GM12872 (cell line): ENCODE measurements around the gene XRCC3.

Source experiments
- CTCF ChIP-seq: IDR thresholded peaks from 3 replicates; pipeline ENCODE4 v1.5.1; 2011; ENCODE audit warnings: low read depth, mild to moderate bottlenecking, low read length, moderate library complexity; ENCODE audit not compliant: insufficient read depth

Gene XRCC3

GRCh38 chr14:103702095-103702494 is 13.2 kb downstream of the XRCC3 start:
- no peak for TF ChIP-seq CTCF

- no peak for TF ChIP-seq CTCF
Observed at GRCh38 chr14:103700753-103701490, 14.3 kb downstream of the XRCC3 start.

- no peak for TF ChIP-seq CTCF
Observed at GRCh38 chr14:103699901-103700752, 15.1 kb downstream of the XRCC3 start.

GRCh38 chr14:103699261-103699661 is 16.0 kb downstream of the XRCC3 start:
- TF ChIP-seq CTCF = no peak

- TF ChIP-seq CTCF = no peak
Observed at GRCh38 chr14:103698380-103699260, 16.6 kb downstream of the XRCC3 start.

- no peak for TF ChIP-seq CTCF
Observed at GRCh38 chr14:103697603-103698379, 17.5 kb downstream of the XRCC3 start.
